H1 (cell line): ENCODE measurements around the gene EXOC6. TPM values are rescaled to one million over a fixed set of nuclear protein-coding genes. Genes with fewer than 3 reads are reported as not detected.

Experiments
- CTCF ChIA-PET: fragments of 300-600 bp; sonication (Branson Sonifier 250); formaldehyde crosslinking; loops from one replicate; lab custom pipeline; 2021; ENCODE audit not compliant: partially characterized antibody; lab: Charles Lee
- POLR2A ChIA-PET: fragments of 300-600 bp; sonication (Branson Sonifier 250); formaldehyde crosslinking; loops from one replicate; lab custom pipeline; 2021; ENCODE audit warnings: inconsistent platforms; ENCODE audit not compliant: partially characterized antibody; lab: Charles Lee
- DNase-seq, 2 experiments: peaks; one replicate each; pipeline versions ENCODE4 v3.0.0 to v3.0.0-alpha.2; 2010 to 2022; ENCODE audit warnings: low spot score in 2 of 2, low read depth in 1 of 2, mixed read lengths in 1 of 2
- FAIRE-seq: peaks from 2 replicates; lab custom pipeline; 2011; peaks lifted over from hg19 to GRCh38; lab: Jason Lieb, UNC
- H2AFZ ChIP-seq: 2 replicates; pipeline ENCODE4 v1.8.1; 2012; ENCODE audit warnings: low read length, inconsistent platforms
- H2AK5ac ChIP-seq: 2 replicates; pipeline ENCODE4 v1.6.1; 2013; ENCODE audit warnings: low read depth, low read length
- H2BK120ac ChIP-seq: replicated peaks from 2 replicates; pipeline ENCODE3; 2013; ENCODE audit warnings: low read depth, low read length, inconsistent platforms
- H2BK12ac ChIP-seq: 2 replicates; pipeline ENCODE4 v1.6.1; 2013; ENCODE audit warnings: low read depth, low read length
- H2BK15ac ChIP-seq: 2 replicates; pipeline ENCODE4 v1.6.1; 2013; ENCODE audit warnings: low read length
- H2BK20ac ChIP-seq: 2 replicates; pipeline ENCODE4 v1.6.1; 2013; ENCODE audit warnings: low read length
- H2BK5ac ChIP-seq: 2 replicates; pipeline ENCODE4 v1.6.1; 2013; ENCODE audit warnings: low read depth, low read length
- H3K14ac ChIP-seq: 2 replicates; pipeline ENCODE4 v1.6.1; 2013; ENCODE audit warnings: inconsistent platforms; ENCODE audit not compliant: insufficient read length
- H3K18ac ChIP-seq: 2 replicates; pipeline ENCODE4 v1.6.1; 2013; ENCODE audit warnings: low read length; ENCODE audit errors: extremely low read depth
- H3K23ac ChIP-seq: 2 replicates; pipeline ENCODE4 v1.6.1; 2013; ENCODE audit warnings: inconsistent platforms; ENCODE audit not compliant: insufficient read length
- H3K23me2 ChIP-seq: 2 replicates; pipeline ENCODE4 v1.6.1; 2013; ENCODE audit warnings: low read depth, low read length
- H3K27ac ChIP-seq: 2 replicates; pipeline ENCODE4 v1.6.1; 2011; ENCODE audit warnings: low read depth, low read length, inconsistent platforms
- H3K27me3 ChIP-seq, 4 experiments: replicated peaks in 1 of 4; 1 replicate in 1 of 4; 2 replicates in 3 of 4; pipeline versions ENCODE4 v1.6.1 to v1.8.1; 2011 to 2013; ENCODE audit warnings: low read length in 3 of 4, mild to moderate bottlenecking in 3 of 4, inconsistent platforms in 2 of 4, mixed read lengths in 2 of 4, moderate library complexity in 1 of 4; ENCODE audit not compliant: control insufficient read depth in 3 of 4, insufficient read depth in 3 of 4; ENCODE audit errors: extremely low read depth in 1 of 4
- H3K36me3 ChIP-seq, 4 experiments: 2 replicates each; pipeline versions ENCODE4 v1.6.1 to v1.8.1; 2011 to 2013; ENCODE audit warnings: mild to moderate bottlenecking in 4 of 4, low read length in 3 of 4, moderate library complexity in 2 of 4, control low read depth in 1 of 4, inconsistent platforms in 1 of 4; ENCODE audit not compliant: insufficient read depth in 4 of 4, control insufficient read depth in 2 of 4
- H3K4ac ChIP-seq: replicated peaks from 2 replicates; pipeline ENCODE3; 2013; ENCODE audit warnings: low read length, low read depth, mixed read lengths, inconsistent platforms; ENCODE audit not compliant: insufficient read length
- H3K4me1 ChIP-seq, 4 experiments: replicated peaks in 1 of 4; 1 replicate in 1 of 4; 2 replicates in 3 of 4; pipeline versions ENCODE4 v1.6.1 to v1.8.1; 2011 to 2013; ENCODE audit warnings: low read length in 3 of 4, inconsistent platforms in 2 of 4, mixed read lengths in 1 of 4; ENCODE audit not compliant: insufficient read depth in 4 of 4, control insufficient read depth in 3 of 4
- H3K4me2 ChIP-seq, 2 experiments: 2 replicates each; pipeline versions ENCODE4 v1.6.1 to v1.8.1; 2011 to 2013; ENCODE audit warnings: low read depth in 2 of 2, low read length in 2 of 2, control low read depth in 1 of 2, inconsistent platforms in 1 of 2, mild to moderate bottlenecking in 1 of 2; ENCODE audit not compliant: insufficient read depth in 1 of 2
- H3K4me3 ChIP-seq, 4 experiments: fragments of 200-600, 300-600 bp in 1 of 4; sonication (generic), shearing (Covaris generic), sonication (Bioruptor Twin) in 1 of 4; 2 replicates each; pipeline versions ENCODE4 v1.5.1 to v1.8.1; 2011 to 2016; ENCODE audit warnings: low read length in 4 of 4, low read depth in 3 of 4, control low read depth in 2 of 4, inconsistent platforms in 2 of 4, mild to moderate bottlenecking in 2 of 4, mixed read lengths in 1 of 4, moderate library complexity in 1 of 4; ENCODE audit not compliant: insufficient read depth in 2 of 4; ENCODE audit errors: extremely low read depth in 1 of 4
- H3K56ac ChIP-seq: replicated peaks from 2 replicates; pipeline ENCODE3; 2013; ENCODE audit warnings: low read depth, mild to moderate bottlenecking, mixed read lengths, low read length, inconsistent platforms; ENCODE audit not compliant: insufficient read length
- H3K79me1 ChIP-seq: 2 replicates; pipeline ENCODE4 v1.6.1; 2013; ENCODE audit warnings: low read depth, low read length, control low read depth
- H3K79me2 ChIP-seq, 2 experiments: 2 replicates each; pipeline versions ENCODE4 v1.6.1 to v1.8.1; 2012 to 2013; ENCODE audit warnings: low read length in 2 of 2, mild to moderate bottlenecking in 2 of 2, inconsistent platforms in 1 of 2; ENCODE audit not compliant: insufficient read depth in 2 of 2, control insufficient read depth in 1 of 2
- H3K9ac ChIP-seq, 4 experiments: replicated peaks in 1 of 4; 1 replicate in 1 of 4; 2 replicates in 3 of 4; pipeline versions ENCODE4 v1.6.1 to v1.8.1; 2011 to 2013; ENCODE audit warnings: low read depth in 3 of 4, low read length in 3 of 4, control low read depth in 2 of 4, mild to moderate bottlenecking in 2 of 4, moderate library complexity in 2 of 4, inconsistent platforms in 1 of 4; ENCODE audit errors: extremely low read depth in 1 of 4
- H3K9me3 ChIP-seq, 2 experiments: 2 replicates each; pipeline versions ENCODE4 v1.6.1 to v1.8.1; 2012 to 2013; ENCODE audit warnings: mild to moderate bottlenecking in 2 of 2, moderate library complexity in 2 of 2, control low read depth in 1 of 2, inconsistent platforms in 1 of 2, low read depth in 1 of 2, low read length in 1 of 2, mixed read lengths in 1 of 2; ENCODE audit not compliant: insufficient read depth in 2 of 2
- H4K20me1 ChIP-seq, 2 experiments: replicated peaks in 1 of 2; 2 replicates each; pipeline versions ENCODE3 to v1.8.1; 2011 to 2013; ENCODE audit warnings: inconsistent platforms in 2 of 2, low read length in 2 of 2, mild to moderate bottlenecking in 1 of 2; ENCODE audit not compliant: insufficient read depth in 2 of 2, control insufficient read depth in 1 of 2
- H4K5ac ChIP-seq: 2 replicates; pipeline ENCODE4 v1.6.1; 2013; ENCODE audit warnings: low read length, low read depth, mixed read lengths, inconsistent platforms; ENCODE audit not compliant: insufficient read length
- H4K8ac ChIP-seq: 2 replicates; pipeline ENCODE4 v1.8.0; 2013; ENCODE audit warnings: mild to moderate bottlenecking, moderate library complexity, low read length, inconsistent platforms; ENCODE audit not compliant: insufficient read depth; ENCODE audit errors: extremely low read depth
- H4K91ac ChIP-seq: replicated peaks from 2 replicates; pipeline ENCODE3; 2013; ENCODE audit warnings: low read length, mixed read lengths, inconsistent platforms; ENCODE audit not compliant: insufficient read length
- BACH1 ChIP-seq: IDR thresholded peaks from 2 replicates; pipeline ENCODE4 v1.6.1; 2012; ENCODE audit warnings: low read length, improper control_type of control experiment
- WGBS, 2 experiments: shearing (Covaris generic) in 1 of 2; methylation state at CpG; one replicate each; pipeline versions ENCODE4 v1.1.6 to v1.1.7; 2013 to 2015; ENCODE audit warnings: low lambda C conversion rate in 2 of 2, mixed read lengths in 2 of 2, inconsistent platforms in 1 of 2, low coverage in 1 of 2, missing lambda C conversion rate in 1 of 2; ENCODE audit not compliant: insufficient replicate concordance in 2 of 2, insufficient coverage in 1 of 2, insufficient read length in 1 of 2; ENCODE audit errors: extremely low coverage in 1 of 2, missing lambda C conversion rate in 1 of 2; 5-methylcytosine and 5-hydroxymethylcytosine counted together
- polyA plus RNA-seq, 7 experiments: library from polyadenylated mRNA; depleted of rRNA in 3 of 7; stranded (reverse) in 5 of 7; unstranded in 2 of 7; fragments of >200 nt in 5 of 7; fragments of 200-250 nt in 2 of 7; gene quantifications; 1 replicate in 5 of 7; 2 replicates in 1 of 7; 4 replicates in 1 of 7; pipeline versions ENCODE4 v1.2.1 to v1.2.3, GENCODE V29; 2011 to 2013; ENCODE audit warnings: missing spikeins in 2 of 7, mixed read lengths in 2 of 7
- total RNA-seq: library from RNA; stranded (reverse); fragmentation: NEBNext Ultra II Directional; extraction: Animal tissue kit (Norgen Biotek cat#: 25700); gene quantifications from 2 replicates; pipeline ENCODE4 v1.2.1, GENCODE V29; 2021

EXOC6 gene
- total and polyA plus RNA-seq, 2 of the 8 experiments (the other 6 are each of a cell fraction or from before 2014, with no cell fraction given), result 1.7 to 4.5 TPM

DNA sequence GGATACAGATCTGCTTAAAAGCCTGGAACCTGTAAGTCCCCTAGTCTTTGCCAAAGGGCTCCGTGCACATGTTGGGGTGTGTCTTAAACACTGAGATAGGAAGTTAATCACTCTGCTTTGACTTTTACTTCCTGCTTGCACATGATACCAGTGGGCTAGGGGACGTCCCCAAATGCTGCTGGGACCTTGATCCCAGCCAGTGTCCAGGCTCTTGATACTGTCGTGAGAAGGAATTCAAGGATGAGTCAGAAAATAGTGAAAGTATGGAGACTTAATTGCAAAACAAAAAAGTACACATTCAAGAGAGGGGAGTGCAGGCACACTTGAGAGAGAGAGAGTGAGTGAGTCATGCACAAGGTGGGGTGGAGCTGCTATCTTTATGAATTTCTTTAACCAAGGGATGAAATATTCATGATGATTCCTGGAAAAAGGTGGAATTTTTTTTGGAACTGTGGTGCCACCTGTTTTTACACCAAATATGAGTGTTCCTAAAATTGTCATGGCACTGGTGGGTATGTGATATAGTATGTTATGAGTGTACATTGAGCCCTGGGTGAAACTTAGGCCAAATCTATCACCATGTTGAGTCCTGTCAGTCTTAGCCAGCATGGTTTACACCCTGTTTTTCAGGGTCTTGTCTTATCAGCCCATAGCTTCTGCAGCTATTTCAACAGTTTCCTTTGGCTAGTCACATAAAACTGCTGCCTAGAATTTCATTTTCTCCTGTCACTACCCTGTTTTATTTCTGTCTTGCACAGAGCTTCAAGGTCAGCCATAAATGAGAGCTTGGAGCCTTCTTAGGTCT is 123.9 kb downstream of the EXOC6 start:
- Histone ChIP-seq H2BK15ac (0 out of 2 replicates have a peak overlapping the region, but pooled peaks have one; percentile 16), H3K14ac (no peak overlapping the region), H3K18ac (no peak overlapping the region), H2BK12ac (no peak overlapping the region), H3K9me3 (peaks cover 0 to 4% of the 10 kb centered on the region in 2 experiments; a peak in 2 of 4 replicates), H3K79me1 (no peaks in the 10 kb centered on the region), H3K23ac (no peak overlapping the region), H4K20me1 (no peaks in the 10 kb centered on the region), H3K4ac (no peak overlapping the region), H3K27ac (no peak overlapping the region), H2BK5ac (no peak overlapping the region), H2BK120ac (no peak overlapping the region), H3K4me3 (no peak overlapping the region), H3K36me3 (no peaks in the 10 kb centered on the region; a peak in 1 of 8 replicates), H4K8ac (no peak overlapping the region), H4K5ac (no peak overlapping the region), H2BK20ac (no peak overlapping the region), H3K27me3 (no peaks in the 10 kb centered on the region), H3K79me2 (no peaks in the 10 kb centered on the region), H4K91ac (no peak overlapping the region), H3K23me2 (no peaks in the 10 kb centered on the region), H3K4me1 (no peaks in the 10 kb centered on the region), H3K9ac (no peak overlapping the region), H3K4me2 (no peak overlapping the region), H2AFZ (no peak overlapping the region), H3K56ac (no peak overlapping the region), H2AK5ac (no peak overlapping the region)
- CTCF ChIA-PET, result interaction anchor here (1.7 to 2.4 kb wide), 3 partner anchors 15 to 87 kb away, joined by 3 to 9 read pairs (median 5); no protein-coding TSS in a partner anchor
- POLR2A ChIA-PET, result no interaction called here
- WGBS, 2 experiments, result 87% methylated on average over 3 of the region's 3 CpGs; no CpG with 5 or more reads in 1 of the 2 experiments
- DNase-seq (no peak), FAIRE-seq (no peak)
- TF ChIP-seq BACH1, result no peak
